AG09309 (cell line): ENCODE results near the gene MEF2C.

ENCODE experiments used
- DNase-seq: peaks from one replicate; pipeline ENCODE4 v3.0.0-alpha.2; 2010; ENCODE audit warnings: low read depth
- H3K4me3 ChIP-seq: 2 replicates; pipeline ENCODE4 v1.5.1; 2011; ENCODE audit warnings: mild to moderate bottlenecking, low read depth, low read length, moderate library complexity; ENCODE audit not compliant: control insufficient read depth
- TF ChIP-seq, protein P1 (sequence below): IDR thresholded peaks from 2 replicates; pipeline ENCODE4 v1.5.1; 2011; ENCODE audit warnings: mild to moderate bottlenecking, low read depth, low read length, inconsistent platforms; ENCODE audit not compliant: insufficient read depth, control insufficient read depth; ENCODE audit errors: missing control alignments

The MEF2C gene

GRCh38 chr5:88685591-88686541, 197.1 kb downstream of the MEF2C start:
- TF ChIP-seq, protein P1, sequence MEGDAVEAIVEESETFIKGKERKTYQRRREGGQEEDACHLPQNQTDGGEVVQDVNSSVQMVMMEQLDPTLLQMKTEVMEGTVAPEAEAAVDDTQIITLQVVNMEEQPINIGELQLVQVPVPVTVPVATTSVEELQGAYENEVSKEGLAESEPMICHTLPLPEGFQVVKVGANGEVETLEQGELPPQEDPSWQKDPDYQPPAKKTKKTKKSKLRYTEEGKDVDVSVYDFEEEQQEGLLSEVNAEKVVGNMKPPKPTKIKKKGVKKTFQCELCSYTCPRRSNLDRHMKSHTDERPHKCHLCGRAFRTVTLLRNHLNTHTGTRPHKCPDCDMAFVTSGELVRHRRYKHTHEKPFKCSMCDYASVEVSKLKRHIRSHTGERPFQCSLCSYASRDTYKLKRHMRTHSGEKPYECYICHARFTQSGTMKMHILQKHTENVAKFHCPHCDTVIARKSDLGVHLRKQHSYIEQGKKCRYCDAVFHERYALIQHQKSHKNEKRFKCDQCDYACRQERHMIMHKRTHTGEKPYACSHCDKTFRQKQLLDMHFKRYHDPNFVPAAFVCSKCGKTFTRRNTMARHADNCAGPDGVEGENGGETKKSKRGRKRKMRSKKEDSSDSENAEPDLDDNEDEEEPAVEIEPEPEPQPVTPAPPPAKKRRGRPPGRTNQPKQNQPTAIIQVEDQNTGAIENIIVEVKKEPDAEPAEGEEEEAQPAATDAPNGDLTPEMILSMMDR = no peak
- no peak for DNase-seq
- no peak overlapping the region for H3K4me3 ChIP-seq

DNA sequence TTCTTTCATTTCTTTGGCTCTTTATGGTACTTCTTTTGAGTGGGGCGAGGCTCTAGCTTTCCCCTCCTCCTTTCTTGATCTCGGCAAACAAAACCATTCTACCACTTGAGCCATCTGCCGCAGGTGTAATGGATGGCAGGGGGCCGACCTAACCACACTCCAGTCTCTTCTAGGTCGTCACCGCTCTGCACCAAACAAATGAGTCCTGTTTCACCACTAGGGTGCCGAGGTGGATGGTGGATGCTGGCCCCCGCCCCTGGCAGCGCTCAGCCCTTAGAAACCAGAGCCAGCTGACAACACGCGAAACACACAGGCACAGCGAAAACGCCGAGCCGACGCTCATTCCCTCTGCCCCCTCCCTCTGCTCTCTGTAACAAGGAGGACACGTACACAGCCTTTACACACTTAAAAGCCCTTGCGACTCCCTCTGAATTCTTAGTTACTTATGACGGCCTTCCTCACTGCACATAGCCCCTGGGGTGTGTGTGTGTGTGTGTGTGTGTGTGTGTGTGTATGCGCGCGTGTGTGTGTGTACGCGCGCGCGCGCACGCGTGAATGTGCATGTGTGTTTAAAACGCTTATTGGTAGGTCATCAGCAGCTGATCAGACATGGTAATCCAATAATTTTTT, 199.4 kb downstream of the MEF2C start:
- TF ChIP-seq, protein P1 = peak; percentile 9
- DNase-seq = no peak
- H3K4me3 ChIP-seq = no peak overlapping the region

DNA sequence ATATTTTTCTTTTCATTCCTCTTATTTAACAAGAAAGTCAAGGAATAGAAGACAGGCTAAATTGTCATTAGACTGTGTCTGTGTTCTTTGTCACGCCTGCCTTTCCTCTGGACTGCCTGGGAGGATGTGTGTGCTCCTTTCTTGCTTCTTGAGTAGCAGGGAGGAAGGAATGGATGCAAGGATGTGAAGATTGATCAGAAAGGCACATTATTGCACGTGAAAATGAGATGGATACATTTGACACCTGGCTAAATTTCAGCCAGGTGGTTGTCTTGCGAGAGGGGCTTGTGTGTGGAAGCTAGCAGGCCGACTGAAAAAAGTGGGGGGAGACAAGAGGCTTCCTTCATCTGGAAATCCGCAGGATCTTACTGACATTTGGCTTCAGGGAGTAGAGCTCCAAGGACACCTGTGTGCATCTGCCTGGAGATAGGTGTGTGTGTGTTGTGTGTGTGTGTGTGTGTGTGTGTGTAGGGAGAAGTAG, 200.1 kb downstream of the MEF2C start:
- H3K4me3 ChIP-seq = no peak overlapping the region
- TF ChIP-seq, protein P1 = no peak
- DNase-seq = no peak

DNA sequence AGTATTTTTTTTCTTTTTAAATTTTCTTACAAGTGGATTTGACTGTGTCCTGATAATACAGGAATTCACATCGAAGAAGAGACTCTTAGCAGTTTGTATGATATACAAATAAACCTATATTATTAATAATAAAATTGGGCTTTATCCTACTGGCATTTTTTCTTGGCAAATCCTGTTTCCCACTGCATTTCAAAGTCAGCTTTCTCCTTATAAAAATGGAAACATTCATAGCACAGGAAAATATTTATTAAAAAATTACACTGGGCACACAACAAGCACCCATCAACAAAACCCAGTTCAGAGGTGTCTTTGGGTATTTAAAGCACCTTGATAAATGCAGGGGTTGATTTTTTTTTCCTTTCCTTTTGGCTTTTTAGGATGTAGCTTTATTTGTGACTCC, 200.9 kb downstream of the MEF2C start:
- no peak for DNase-seq
- no peak overlapping the region for H3K4me3 ChIP-seq
- TF ChIP-seq, protein P1 = no peak

GRCh38 chr5:88681211-88681803, 201.7 kb downstream of the MEF2C start:
- TF ChIP-seq, protein P1 = no peak
- no peak for DNase-seq
- no peak overlapping the region for H3K4me3 ChIP-seq

- TF ChIP-seq, protein P1 = peak; percentile 81
- peak overlapping the region; percentile 46 for H3K4me3 ChIP-seq
- DNase-seq = no peak
Measured at GRCh38 chr5:88680253-88681132, 202.5 kb downstream of the MEF2C start.
